Heart left ventricle (tissue), 13 donors: Measurements from ENCODE around the gene GTF3C5.

Experiments
- CTCF ChIP-seq, 12 donors: fragments of 200-600 bp; sonication (generic) in 4 of 12; IDR thresholded peaks; one replicate each; pipeline versions ENCODE4 v1.5.0 to v1.8.0; 2018 to 2022; ENCODE audit warnings: antibody characterized with exemption in 12 of 12, mild to moderate bottlenecking in 5 of 12
- POLR2A ChIP-seq, 2 donors: fragments of 450-650 bp; IDR thresholded peaks; one replicate each; pipeline ENCODE4 v1.6.1; 2017; ENCODE audit warnings: antibody characterized with exemption in 2 of 2, mild to moderate bottlenecking in 2 of 2, moderate library complexity in 2 of 2
- donor health status: ischemic (EF 13 %, LVEDD 7.1; RV severe dilation, severe dysfunction).
- donor health status: DM: no; HTN: yes; CAD: no.
- donor health status: DM: no; HTN: no; CAD: no.
- donor health status: ischemic (EF 25% LVEDD 6.9; RV normal size, moderate dysfunction).
- donor health status: ischemic (EF 25% LVEDD 5.7; RV mildly dilated, moderate dysfunction).
- donor health status: ischemic (EF 35%, LVEDD 5.7; RV mildly dilated, moderate dysfunction).
- donor health status: nonischemic (EF 11% LVEDD 7.7; RV severe dilation, severe dysfunction).
- donor health status: DM: yes; HTN: yes; CAD: no.
- donor health status: PGD.
- donor health status: ischemic (EF 29% LVEDD 5.4; RV normal size, mild dysfunction).
- donor health status: nonischemic (EF 23%, LVEDD 6.1; RV moderate dilation, normal function).

GRCh38 chr9:133090752-133091385 lies 60.1 kb downstream of the GTF3C5 start:
- TF ChIP-seq CTCF (IDR thresholded peaks at IDR 0.05): no peak
- TF ChIP-seq POLR2A (IDR thresholded peaks at IDR 0.05): no peak
